Measurements from ENCODE around the gene TRIM40. TPM values are rescaled to one million over a fixed set of nuclear protein-coding genes. Genes with fewer than 3 reads are reported as not detected.

Gene TRIM40
- total and polyA plus RNA-seq, 2 of the 13 experiments (the other 11 are each of a cell fraction or from before 2014, with no cell fraction given) = 0.58 TPM; not detected in 1

DNA sequence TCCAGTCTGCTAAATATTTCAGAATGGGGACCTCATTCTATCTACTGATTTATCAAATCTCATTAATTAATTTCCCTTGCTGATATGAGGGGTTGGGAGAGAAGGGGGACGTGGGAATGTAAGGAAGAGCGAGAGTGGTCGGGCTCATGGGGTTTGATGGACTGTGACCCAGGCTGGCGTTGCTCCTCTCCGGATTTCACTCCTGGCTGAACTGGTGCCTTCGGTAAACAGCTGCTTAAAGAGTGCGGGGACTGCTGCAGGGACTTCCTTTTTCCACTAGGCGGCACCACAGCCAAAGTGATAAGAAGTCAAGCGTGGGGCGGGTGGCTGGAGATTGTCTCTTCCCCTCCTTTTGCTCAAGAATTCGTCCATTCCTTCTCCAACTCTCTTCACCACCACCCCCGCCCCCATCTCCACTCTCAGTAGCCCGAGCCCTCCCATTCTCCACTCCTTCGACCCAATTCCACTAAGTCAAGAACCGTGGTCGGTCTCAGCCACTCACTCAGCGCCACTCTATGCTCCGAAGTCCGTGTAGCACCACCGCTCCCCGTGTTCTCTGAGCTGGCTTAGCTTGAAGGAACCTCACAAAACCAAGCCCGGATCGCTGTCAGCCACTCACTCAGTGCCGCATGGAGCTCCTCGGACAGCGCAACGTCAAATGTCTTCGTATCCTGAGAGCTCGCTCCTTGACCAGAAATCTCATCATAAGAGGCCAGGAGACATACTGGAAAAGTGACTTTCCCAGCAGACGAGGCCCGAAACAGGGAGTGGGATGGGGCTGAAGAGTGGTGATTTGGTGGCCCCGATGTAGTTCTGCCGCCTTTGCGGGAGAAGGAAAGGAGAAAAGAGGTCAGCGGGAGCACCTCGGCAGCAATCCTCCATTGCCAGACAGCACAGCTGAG, 32.7 kb upstream of the TRIM40 start (continued):
- TF ChIP-seq, protein P1, sequence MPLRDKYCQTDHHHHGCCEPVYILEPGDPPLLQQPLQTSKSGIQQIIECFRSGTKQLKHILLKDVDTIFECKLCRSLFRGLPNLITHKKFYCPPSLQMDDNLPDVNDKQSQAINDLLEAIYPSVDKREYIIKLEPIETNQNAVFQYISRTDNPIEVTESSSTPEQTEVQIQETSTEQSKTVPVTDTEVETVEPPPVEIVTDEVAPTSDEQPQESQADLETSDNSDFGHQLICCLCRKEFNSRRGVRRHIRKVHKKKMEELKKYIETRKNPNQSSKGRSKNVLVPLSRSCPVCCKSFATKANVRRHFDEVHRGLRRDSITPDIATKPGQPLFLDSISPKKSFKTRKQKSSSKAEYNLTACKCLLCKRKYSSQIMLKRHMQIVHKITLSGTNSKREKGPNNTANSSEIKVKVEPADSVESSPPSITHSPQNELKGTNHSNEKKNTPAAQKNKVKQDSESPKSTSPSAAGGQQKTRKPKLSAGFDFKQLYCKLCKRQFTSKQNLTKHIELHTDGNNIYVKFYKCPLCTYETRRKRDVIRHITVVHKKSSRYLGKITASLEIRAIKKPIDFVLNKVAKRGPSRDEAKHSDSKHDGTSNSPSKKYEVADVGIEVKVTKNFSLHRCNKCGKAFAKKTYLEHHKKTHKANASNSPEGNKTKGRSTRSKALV (CRISPR knock-in tag; IDR thresholded peaks at IDR 0.05) = peak; percentile 72
- TF ChIP-seq ZSCAN29 (CRISPR knock-in tag; conservative IDR thresholded peaks at IDR 0.05) (peak; percentile 82), ETV5 (CRISPR knock-in tag; IDR thresholded peaks at IDR 0.05; ENCODE audit: borderline replicate concordance) (peak; percentile 70; the same call in 1 of the 2 replicates), CEBPB (IDR thresholded peaks at IDR 0.05; ENCODE audit: borderline replicate concordance, low read depth, low read length) (no peak), KLF12 (CRISPR knock-in tag; IDR thresholded peaks at IDR 0.05; ENCODE audit: borderline replicate concordance) (peak; percentile 42; the same call in 1 of the 2 replicates), ASH2L (IDR thresholded peaks at IDR 0.05; ENCODE audit: insufficient read length, low read depth, low read length) (no peak), ZNF335 (CRISPR knock-in tag; IDR thresholded peaks at IDR 0.05) (no peak; the same call in 1 of the 2 replicates), ZNF883 (CRISPR knock-in tag; IDR thresholded peaks at IDR 0.05; ENCODE audit: not compliant biosample characterization) (no peak), ATF1 (CRISPR knock-in tag; IDR thresholded peaks at IDR 0.05) (no peak), ARNT2 (CRISPR knock-in tag; IDR thresholded peaks at IDR 0.05; ENCODE audit: low read depth) (0 out of 2 replicates have a peak, but pooled peaks have one; percentile 43), NFE2L2 (IDR thresholded peaks at IDR 0.05; ENCODE audit: low read length) (no peak), ZNF333 (CRISPR knock-in tag; IDR thresholded peaks at IDR 0.05; ENCODE audit: borderline replicate concordance) (no peak), ZNF549 (CRISPR knock-in tag; IDR thresholded peaks at IDR 0.05) (no peak), ELF1 (CRISPR knock-in tag; IDR thresholded peaks at IDR 0.05) (peak; percentile 26; the same call in 1 of the 2 replicates), ZNF747 (CRISPR knock-in tag; IDR thresholded peaks at IDR 0.05; ENCODE audit: borderline replicate concordance) (no peak), ZNF577 (CRISPR knock-in tag; IDR thresholded peaks at IDR 0.05; ENCODE audit: borderline replicate concordance, low read depth) (no peak), ONECUT2 (CRISPR knock-in tag; IDR thresholded peaks at IDR 0.05) (0 out of 2 replicates have a peak, but pooled peaks have one; percentile 7), ZNF556 (CRISPR knock-in tag; IDR thresholded peaks at IDR 0.05; ENCODE audit: borderline replicate concordance) (0 out of 2 replicates have a peak, but pooled peaks have one; percentile 66), ZNF724P (CRISPR knock-in tag; IDR thresholded peaks at IDR 0.05; ENCODE audit: borderline replicate concordance) (no peak), SETDB1 (CRISPR knock-in tag; IDR thresholded peaks at IDR 0.05; ENCODE audit: borderline replicate concordance) (no peak), SNRNP70 (IDR thresholded peaks at IDR 0.05; ENCODE audit: low read depth, low read length) (no peak)
- TF ChIP-seq, protein P2, sequence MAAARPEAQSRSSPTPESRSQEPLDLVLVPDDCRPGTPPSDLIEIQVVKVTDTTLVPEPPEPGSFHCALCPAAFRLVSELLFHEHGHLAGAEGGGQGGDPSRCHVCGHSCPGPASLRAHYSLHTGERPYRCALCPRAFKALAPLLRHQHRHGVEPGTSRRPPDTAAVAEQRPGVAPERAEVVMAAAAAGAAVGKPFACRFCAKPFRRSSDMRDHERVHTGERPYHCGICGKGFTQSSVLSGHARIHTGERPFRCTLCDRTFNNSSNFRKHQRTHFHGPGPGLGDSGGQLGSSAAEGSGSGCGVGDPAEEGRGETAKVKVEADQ (CRISPR knock-in tag; IDR thresholded peaks at IDR 0.05; ENCODE audit: borderline replicate concordance) = no peak
- TF ChIP-seq, protein P3, sequence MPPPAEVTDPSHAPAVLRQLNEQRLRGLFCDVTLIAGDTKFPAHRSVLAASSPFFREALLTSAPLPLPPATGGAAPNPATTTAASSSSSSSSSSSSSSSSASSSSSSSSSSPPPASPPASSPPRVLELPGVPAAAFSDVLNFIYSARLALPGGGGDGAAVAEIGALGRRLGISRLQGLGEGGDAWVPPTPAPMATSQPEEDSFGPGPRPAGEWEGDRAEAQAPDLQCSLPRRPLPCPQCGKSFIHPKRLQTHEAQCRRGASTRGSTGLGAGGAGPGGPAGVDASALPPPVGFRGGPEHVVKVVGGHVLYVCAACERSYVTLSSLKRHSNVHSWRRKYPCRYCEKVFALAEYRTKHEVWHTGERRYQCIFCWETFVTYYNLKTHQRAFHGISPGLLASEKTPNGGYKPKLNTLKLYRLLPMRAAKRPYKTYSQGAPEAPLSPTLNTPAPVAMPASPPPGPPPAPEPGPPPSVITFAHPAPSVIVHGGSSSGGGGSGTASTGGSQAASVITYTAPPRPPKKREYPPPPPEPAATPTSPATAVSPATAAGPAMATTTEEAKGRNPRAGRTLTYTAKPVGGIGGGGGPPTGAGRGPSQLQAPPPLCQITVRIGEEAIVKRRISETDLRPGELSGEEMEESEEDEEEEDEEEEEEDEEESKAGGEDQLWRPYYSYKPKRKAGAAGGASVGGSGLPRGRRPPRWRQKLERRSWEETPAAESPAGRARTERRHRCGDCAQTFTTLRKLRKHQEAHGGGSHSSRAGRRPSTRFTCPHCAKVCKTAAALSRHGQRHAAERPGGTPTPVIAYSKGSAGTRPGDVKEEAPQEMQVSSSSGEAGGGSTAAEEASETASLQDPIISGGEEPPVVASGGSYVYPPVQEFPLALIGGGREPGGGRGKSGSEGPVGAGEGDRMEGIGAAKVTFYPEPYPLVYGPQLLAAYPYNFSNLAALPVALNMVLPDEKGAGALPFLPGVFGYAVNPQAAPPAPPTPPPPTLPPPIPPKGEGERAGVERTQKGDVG (CRISPR knock-in tag; IDR thresholded peaks at IDR 0.05; ENCODE audit: borderline replicate concordance) = peak; percentile 65; the same call in 1 of the 2 replicates

Measured in HepG2 (cell line).